ENCODE results near the gene SPPL2B.

DNA sequence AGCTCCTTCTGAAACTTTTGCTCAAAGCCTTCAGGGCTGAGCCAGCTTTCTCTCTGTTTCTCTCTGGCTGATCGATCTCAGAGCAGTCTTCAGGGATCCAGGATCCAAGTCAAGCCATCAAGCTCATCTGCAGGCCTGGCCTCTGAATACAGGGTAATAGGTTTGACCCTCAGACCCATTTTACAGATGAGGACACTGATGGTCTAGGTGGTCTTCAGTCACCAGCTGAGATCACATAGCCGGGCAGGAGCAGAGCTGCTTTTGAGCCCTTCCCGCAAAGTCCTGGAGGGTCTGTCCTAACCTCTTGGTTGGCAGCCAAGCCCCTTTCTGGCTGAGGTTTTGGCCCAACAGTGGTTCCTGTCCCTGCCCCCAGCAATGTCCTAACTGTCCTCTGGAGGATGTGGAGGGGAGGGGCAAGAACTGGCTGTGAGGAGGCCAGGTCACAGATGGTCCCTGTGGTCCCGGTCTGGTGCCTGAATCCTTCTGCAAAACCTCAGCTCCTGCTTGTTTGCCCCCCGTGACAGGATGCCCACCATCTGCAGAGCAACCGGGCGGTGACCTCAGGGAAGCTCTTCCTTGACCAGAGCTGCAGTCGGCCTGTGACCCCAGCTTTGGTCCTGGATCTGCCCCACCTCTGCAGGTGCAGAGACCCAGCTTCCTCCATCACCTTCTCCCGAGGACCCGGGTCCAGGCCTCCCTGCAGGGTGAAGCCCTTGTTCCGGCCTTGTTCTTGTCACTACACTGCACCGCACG, 40.7 kb upstream of the SPPL2B start:
- TF ChIP-seq CTCF (IDR thresholded peaks at IDR 0.05): no peak
- TF ChIP-seq POLR2AphosphoS5 (IDR thresholded peaks at IDR 0.05; ENCODE audit: low read depth, low read length): no peak
- TF ChIP-seq SIN3A (IDR thresholded peaks at IDR 0.05; ENCODE audit: borderline replicate concordance, insufficient read depth, low read depth, low read length): no peak

All from Panc1 (cell line).